GM21360 (cell line): Measurements from ENCODE around the gene FMNL3.
"Not testable (repeated sequence)": the region's sequence is repeated elsewhere in the genome, so short reads cannot be mapped to it uniquely, and the experiment has no call there.

Experiments used
- ATAC-seq: cut with Tn5 transposase; IDR thresholded peaks from one replicate; pipeline ENCODE4 v1.9.1; 2021; ENCODE audit warnings: mild to moderate bottlenecking, moderate library complexity; ENCODE audit not compliant: unreplicated experiment

FMNL3 gene

GRCh38 chr12:49707128-49707811, at the start of gene FMNL3:
Gene FMNL3 (minus strand): TSS chr12:49707405. CDS start chr12:49707180, 225 bp downstream.
- peak; percentile 79 for ATAC-seq

- no peak for ATAC-seq
Observed at GRCh38 chr12:49750996-49751393, 43.8 kb upstream of the FMNL3 start.

GRCh38 chr12:49750027-49750995, 43.1 kb upstream of the FMNL3 start:
- ATAC-seq, result no peak

GRCh38 chr12:49748800-49749199, 41.6 kb upstream of the FMNL3 start:
- ATAC-seq, result no peak

GRCh38 chr12:49748306-49748705, 41.1 kb upstream of the FMNL3 start:
- ATAC-seq, result no peak

GRCh38 chr12:49744363-49744885, 37.2 kb upstream of the FMNL3 start:
- no peak for ATAC-seq

GRCh38 chr12:49741882-49742620, 34.8 kb upstream of the FMNL3 start:
- peak; percentile 61 for ATAC-seq

GRCh38 chr12:49740930-49741881, 34.0 kb upstream of the FMNL3 start, which contains the start of gene TMBIM6:
Gene TMBIM6 (plus strand): TSS chr12:49741557. CDS start chr12:49752494, 10,937 bp downstream.
- ATAC-seq, result peak; percentile 91

- not testable (repeated sequence) for ATAC-seq
Observed at GRCh38 chr12:49740277-49740676, 33.1 kb upstream of the FMNL3 start.

- ATAC-seq, result not testable (repeated sequence)
Observed at GRCh38 chr12:49738721-49739120, 31.5 kb upstream of the FMNL3 start.

GRCh38 chr12:49734900-49735299, 27.7 kb upstream of the FMNL3 start:
- ATAC-seq, result not testable (repeated sequence)

- ATAC-seq, result no peak
Observed at GRCh38 chr12:49733219-49734017, 26.2 kb upstream of the FMNL3 start.

GRCh38 chr12:49730568-49731101, 23.4 kb upstream of the FMNL3 start:
- ATAC-seq, result no peak

- no peak for ATAC-seq
Observed at GRCh38 chr12:49730050-49730449, 22.8 kb upstream of the FMNL3 start.

GRCh38 chr12:49728446-49728845, 21.2 kb upstream of the FMNL3 start:
- no peak for ATAC-seq

- ATAC-seq, result not testable (repeated sequence)
Observed at GRCh38 chr12:49721355-49721754, 14.2 kb upstream of the FMNL3 start.

GRCh38 chr12:49720214-49720613, 13.0 kb upstream of the FMNL3 start:
- ATAC-seq, result no peak

GRCh38 chr12:49717800-49718199, 10.6 kb upstream of the FMNL3 start:
- not testable (repeated sequence) for ATAC-seq

- ATAC-seq, result no peak
Observed at GRCh38 chr12:49716553-49716952, 9.3 kb upstream of the FMNL3 start.
